NCI-H446 (cell line): ENCODE measurements around the gene BCL7B.
"Not testable (repeated sequence)": the region's sequence is repeated elsewhere in the genome, so short reads cannot be mapped to it uniquely, and the experiment has no call there.

Experiments
- DNase-seq, 2 experiments: peaks; one replicate each; lab custom pipeline; 2025; lab: John Stamatoyannopoulos, UW

Gene BCL7B

DNA sequence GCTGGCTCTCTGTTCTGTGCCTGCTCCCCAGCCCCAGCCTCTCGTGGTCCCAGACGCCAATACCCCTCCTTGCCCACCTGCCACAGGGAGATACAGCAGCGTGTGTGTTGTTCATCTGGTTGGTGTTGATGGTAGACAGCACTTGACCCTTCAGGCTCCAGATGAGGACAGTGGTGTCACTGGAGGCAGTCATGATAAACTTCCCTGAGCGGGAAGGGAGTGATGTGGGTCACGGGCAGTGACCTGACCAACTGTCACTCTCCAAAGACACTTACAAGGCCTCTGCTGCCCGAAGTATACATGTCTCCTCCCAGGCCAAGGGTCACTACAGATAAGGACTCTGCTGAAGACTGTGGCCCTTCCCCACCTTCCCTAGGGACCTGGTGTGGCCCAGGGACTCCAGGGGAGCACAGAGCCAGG, 15.3 kb upstream of the BCL7B start:
- DNase-seq = no peak

GRCh38 chr7:73570977-73571376, 13.5 kb upstream of the BCL7B start:
- DNase-seq = no peak

- DNase-seq = no peak
Observed at GRCh38 chr7:73570521-73570920, 13.0 kb upstream of the BCL7B start.

DNA sequence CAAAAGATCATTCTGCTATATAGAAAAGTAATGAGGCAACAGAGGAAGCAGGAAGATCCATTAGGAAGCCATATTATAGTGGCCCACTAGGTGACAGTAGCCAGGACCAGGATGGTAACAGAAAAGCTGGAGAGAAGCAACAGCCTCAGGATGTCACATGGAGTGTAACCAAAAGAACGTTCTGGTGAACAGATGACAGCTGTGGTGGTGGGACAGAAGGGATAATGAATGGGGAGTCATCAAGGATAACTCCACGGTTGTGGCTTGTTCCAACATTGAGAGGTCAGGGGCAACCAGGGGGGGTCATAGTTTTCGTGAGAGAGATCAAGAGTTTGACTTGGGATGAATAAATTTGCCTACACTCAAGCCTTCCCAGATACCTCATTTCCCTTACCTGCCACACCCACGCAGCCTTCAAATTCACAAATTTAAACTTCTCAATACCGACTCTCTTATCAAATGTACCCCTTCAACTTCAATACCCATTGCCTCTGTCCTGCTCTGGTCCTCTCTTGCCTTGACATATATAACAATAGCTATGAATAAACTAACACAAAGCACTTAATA, 11.6 kb upstream of the BCL7B start:
- no peak for DNase-seq

- DNase-seq = no peak
Observed at GRCh38 chr7:73567846-73568685, 10.6 kb upstream of the BCL7B start.

GRCh38 chr7:73567140-73567539, 9.7 kb upstream of the BCL7B start:
- no peak for DNase-seq

- not testable (repeated sequence) for DNase-seq
Observed at GRCh38 chr7:73566431-73566830, 8.9 kb upstream of the BCL7B start.

DNA sequence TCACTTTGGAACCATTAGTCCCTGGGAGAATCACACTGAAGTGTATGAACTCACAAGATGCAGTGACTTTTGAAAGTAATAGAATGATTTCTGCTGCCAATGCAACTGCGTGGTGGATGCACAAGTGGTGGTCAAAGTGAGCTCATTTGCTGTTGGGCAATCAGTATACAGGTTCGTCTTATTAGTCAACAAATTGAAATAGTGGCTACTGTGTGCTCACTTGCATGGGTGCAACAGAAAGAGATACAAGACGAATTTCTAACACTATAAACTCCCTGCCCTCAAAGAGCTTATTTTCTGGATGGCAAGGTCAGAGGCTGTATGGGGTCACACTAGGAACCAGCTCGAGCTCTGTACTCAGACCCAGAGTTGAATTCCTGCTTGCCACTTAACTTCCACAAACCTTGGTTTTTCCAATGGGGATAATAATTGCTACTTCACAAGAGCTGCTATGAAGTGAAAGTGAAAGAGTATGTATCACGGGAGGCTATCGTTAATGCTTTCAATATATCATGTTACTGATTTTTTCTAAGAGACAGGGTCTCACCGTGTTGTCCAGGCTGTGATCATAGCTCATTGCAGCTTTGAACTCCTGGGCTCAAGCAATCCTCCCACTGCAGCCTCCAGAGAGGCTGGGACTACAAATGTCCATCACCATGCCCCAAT, 8.3 kb upstream of the BCL7B start:
- no peak for DNase-seq

DNA sequence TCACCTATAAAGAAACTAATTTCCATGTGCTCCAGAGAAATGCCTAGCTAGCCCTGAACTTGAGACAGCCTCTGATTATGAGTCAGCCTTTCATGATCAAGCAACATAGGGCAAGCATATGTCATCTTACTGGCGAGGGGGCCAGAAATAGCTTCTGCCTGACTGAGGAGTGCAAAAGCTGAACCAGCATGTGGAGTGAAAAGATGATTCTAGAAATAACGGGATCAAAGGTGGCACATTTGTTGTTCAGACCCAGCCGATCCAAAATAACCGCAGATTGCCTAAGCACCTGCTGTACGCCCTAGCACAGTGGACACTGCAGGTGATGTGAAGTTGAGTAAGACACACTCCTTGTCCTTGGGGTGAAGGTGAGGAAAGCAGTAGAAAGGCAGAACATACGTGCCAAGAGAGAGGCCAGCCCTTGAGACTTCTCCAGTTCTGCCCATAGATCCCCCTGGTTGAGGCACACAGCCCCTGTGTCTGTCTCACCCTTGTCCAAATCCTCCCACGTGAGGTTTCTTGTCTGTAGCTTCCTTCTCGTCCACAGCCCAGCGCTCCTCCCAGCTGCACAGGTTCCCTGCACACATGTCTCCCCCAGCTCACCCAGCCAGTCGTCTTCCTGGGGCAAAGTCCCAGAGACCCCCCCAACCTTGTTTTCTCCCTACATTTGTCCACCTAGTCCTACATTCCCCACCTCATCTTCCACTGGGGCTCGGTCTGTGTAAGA, 2.8 kb upstream of the BCL7B start:
- peak in 1 of 2 experiments; percentile 13 for DNase-seq

- DNase-seq = peak; percentile 11 to 77
Observed at GRCh38 chr7:73557108-73557396, 438 bp downstream of the BCL7B start.

DNA sequence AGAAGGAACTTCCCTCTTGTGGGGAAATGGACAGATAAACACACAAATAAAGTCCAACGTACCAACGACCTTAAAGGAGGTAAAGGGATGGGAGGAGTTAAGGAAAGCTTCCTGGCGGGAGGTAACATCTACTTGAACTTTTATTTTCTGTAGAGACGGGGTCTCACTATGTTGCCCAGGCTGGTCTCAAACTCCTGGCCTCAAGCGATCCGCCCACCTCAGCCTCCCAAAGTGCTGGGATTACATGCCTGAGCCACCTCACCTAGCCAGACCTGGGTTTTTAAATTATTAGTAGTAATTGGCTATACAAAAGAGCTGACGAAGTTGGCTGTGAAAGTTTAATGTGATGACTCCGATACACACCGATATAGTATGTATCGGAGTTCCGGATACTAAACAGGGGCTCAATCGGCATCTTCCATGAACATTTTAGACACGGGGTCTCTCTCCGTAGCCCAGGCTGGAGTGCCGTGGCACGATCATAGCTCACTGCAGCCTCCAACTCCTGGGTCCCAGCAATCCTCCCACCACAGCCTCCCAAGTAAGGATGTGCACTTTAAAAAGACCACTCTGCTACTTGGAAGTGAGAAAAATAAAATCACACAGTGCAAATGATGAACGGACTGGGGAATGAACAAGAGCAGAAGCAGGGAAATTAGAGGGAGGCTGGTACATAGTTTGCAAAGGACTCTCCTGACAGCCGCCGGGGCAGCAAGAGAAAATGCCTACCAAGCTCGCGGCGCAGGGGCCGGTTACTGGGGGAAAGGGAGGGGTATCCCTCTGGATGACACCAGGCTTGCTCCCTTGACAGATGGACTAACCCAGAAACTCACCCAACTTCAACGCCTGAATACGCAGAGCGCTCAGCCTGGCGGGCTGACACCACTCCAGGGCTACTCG, 1.0 kb downstream of the BCL7B start:
- DNase-seq = no peak

DNA sequence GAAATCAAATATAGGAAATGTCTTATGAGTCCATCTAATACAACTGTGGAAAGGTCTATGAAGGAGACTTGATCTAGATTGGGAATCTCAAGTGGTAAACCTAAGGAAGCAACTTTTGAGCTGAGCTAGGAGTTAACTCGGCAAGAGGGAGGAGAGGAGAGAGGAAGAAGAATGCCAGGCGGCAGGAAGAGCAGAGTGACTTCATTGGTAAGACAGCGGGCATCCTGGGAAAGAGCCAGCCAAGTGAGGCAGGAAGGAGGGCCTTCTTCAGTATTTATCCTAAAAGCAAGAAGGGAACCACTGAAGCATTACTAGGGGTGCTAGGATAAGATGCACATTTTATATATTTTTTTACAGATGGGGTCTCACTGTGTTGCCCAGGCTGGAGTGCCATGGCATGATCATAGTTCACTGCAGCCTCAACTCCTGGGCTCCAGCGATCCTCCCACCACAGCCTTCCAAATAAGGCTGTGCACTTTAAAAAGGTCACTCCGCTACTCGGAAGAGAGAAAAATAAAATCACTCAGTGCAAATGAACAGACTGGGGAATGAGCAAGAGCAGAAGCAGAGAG, 2.0 kb downstream of the BCL7B start:
- DNase-seq = no peak

GRCh38 chr7:73550093-73550492, 7.4 kb downstream of the BCL7B start:
- DNase-seq = not testable (repeated sequence)

GRCh38 chr7:73549176-73549575, 8.3 kb downstream of the BCL7B start:
- DNase-seq = no peak

- no peak for DNase-seq
Observed at GRCh38 chr7:73547841-73548240, 9.6 kb downstream of the BCL7B start.

- no peak for DNase-seq
Observed at GRCh38 chr7:73544678-73545077, 12.8 kb downstream of the BCL7B start.

DNA sequence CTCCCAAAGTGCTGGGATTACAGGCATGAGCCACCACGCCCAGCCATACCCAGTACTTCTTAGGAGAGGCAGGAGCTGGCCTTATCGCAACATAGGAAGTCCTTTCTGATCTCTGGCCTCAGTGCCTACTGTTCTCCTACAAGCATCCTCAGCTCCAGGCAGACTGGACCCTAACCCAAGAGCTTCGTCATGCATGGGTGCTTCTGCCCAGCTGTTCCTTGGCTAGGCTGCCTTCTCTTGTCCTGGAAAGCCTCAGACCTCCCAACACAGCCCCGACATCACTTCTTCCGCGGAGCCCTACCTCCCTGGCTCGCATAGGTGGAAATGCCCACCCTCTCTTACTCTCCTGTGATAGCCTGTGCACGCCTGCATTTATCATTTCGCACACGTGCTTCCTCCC, 15.8 kb downstream of the BCL7B start:
- DNase-seq = no peak

GRCh38 chr7:73539709-73540108, 17.8 kb downstream of the BCL7B start:
- no peak for DNase-seq

DNA sequence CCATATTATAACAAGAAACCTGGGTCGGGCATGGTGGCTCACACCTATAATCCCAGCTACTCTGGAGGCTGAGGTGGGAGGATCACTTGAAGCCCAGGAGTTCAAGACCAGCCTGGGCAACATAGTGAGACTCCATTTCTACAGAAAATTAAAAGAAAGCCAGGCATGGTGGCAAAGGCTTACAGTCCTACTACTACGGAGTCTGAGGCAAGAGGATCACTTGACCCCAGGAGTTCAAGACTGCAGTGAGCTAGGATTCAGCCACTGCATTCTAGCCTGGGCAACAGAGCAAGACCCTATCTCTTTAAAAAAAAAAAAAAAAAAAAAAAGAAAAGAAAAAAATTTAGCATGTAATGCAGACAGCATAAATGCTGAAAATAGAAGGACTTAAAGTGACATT, 19.0 kb downstream of the BCL7B start:
- not testable (repeated sequence) for DNase-seq

GRCh38 chr7:73537051-73537450, 20.4 kb downstream of the BCL7B start:
- DNase-seq = no peak

- DNase-seq = no peak
Observed at GRCh38 chr7:73536479-73536878, 21.0 kb downstream of the BCL7B start.
